GM23248 (cell line): ENCODE measurements around the gene TNRC6C.
"Not testable (repeated sequence)": the region's sequence is repeated elsewhere in the genome, so short reads cannot be mapped to it uniquely, and the experiment has no call there.

Experiments used
- EZH2 ChIP-seq: fragments of 200-600 bp; sonication (generic); IDR thresholded peaks from 2 replicates; pipeline ENCODE4 v1.6.1; 2018; ENCODE audit warnings: antibody characterized with exemption, mild to moderate bottlenecking; ENCODE audit not compliant: insufficient read depth, poor library complexity, severe bottlenecking
- EZH2phosphoT487 ChIP-seq: fragments of 200-600 bp; sonication (generic); IDR thresholded peaks from 2 replicates; pipeline ENCODE4 v1.6.1; 2018; ENCODE audit warnings: antibody characterized with exemption, moderate library complexity, mild to moderate bottlenecking, low read depth; ENCODE audit not compliant: insufficient read depth

GRCh38 chr17:77972271-77972670 is 13.8 kb downstream of the TNRC6C start:
- TF ChIP-seq EZH2, EZH2phosphoT487: not testable (repeated sequence)
